SU-DHL-6 (cell line): Measurements from ENCODE around the gene SMLR1.

ENCODE experiments used
- CTCF ChIP-seq: fragments of 200-600 bp; sonication (generic); IDR thresholded peaks from one replicate; pipeline ENCODE4 v1.5.1; 2017; ENCODE audit warnings: antibody characterized with exemption, mild to moderate bottlenecking, low read length, moderate library complexity; ENCODE audit not compliant: insufficient read depth, poor library complexity, severe bottlenecking
- EZH2phosphoT487 ChIP-seq: fragments of 200-600 bp; sonication (generic), shearing (Covaris generic); conservative IDR thresholded peaks from 2 replicates; pipeline ENCODE4 v1.6.1; 2018; ENCODE audit warnings: mild to moderate bottlenecking, antibody characterized with exemption, low read length, moderate library complexity, mixed read lengths

- TF ChIP-seq EZH2phosphoT487 (no peak), CTCF (no peak)
Observed at GRCh38 chr6:130797061-130797460, 30.1 kb upstream of the SMLR1 start.
